K562 (cell line): ENCODE results near the gene ZNF195. TPM values are rescaled to one million over a fixed set of nuclear protein-coding genes. Genes with fewer than 3 reads are reported as not detected.

Source experiments
- CCNT2 ChIP-seq: IDR thresholded peaks from 2 replicates; pipeline ENCODE4 v1.6.1; 2011; ENCODE audit warnings: borderline replicate concordance, low read depth, mild to moderate bottlenecking, moderate library complexity, mixed read lengths, low read length; ENCODE audit not compliant: insufficient read length; ENCODE audit errors: extremely low read depth
- CTBP1 ChIP-seq: fragments of 450-650 bp; IDR thresholded peaks from 2 replicates; pipeline ENCODE4 v1.6.1; 2016; ENCODE audit warnings: borderline replicate concordance
- ELK3 ChIP-seq: fragments of 450-650 bp; formaldehyde crosslinking; IDR thresholded peaks from 2 replicates; pipeline ENCODE4 v1.4.0; 2020; ENCODE audit warnings: mild to moderate bottlenecking
- FOXK2 ChIP-seq, 2 experiments: fragments of 450-650 bp; IDR thresholded peaks in 1 of 2; conservative IDR thresholded peaks in 1 of 2; 2 replicates each; pipeline ENCODE4 v1.6.1; 2016; ENCODE audit warnings: low read depth in 2 of 2, mild to moderate bottlenecking in 1 of 2
- GATAD2A ChIP-seq: fragments of 450-650 bp; IDR thresholded peaks from 2 replicates; pipeline ENCODE4 v1.6.1; 2017
- HLTF ChIP-seq: fragments of 450-650 bp; IDR thresholded peaks from 2 replicates; pipeline ENCODE4 v1.6.1; 2016
- MBD2 ChIP-seq: sonication (generic); IDR thresholded peaks from 2 replicates; pipeline ENCODE4 v1.6.1; 2016; ENCODE audit warnings: low read depth, borderline replicate concordance
- MCM5 ChIP-seq: fragments of 450-650 bp; IDR thresholded peaks from 2 replicates; pipeline ENCODE4 v1.6.1; 2016; ENCODE audit warnings: low read depth
- NFYB ChIP-seq: IDR thresholded peaks from 2 replicates; pipeline ENCODE4 v1.6.1; 2011; ENCODE audit warnings: mild to moderate bottlenecking, moderate library complexity; ENCODE audit not compliant: insufficient read length; ENCODE audit errors: extremely low read depth
- RAD51 ChIP-seq: fragments of 450-650 bp; IDR thresholded peaks from 2 replicates; pipeline ENCODE4 v1.7.1; 2016; ENCODE audit warnings: low read depth, mild to moderate bottlenecking, borderline replicate concordance
- RNF2 ChIP-seq: sonication (generic); IDR thresholded peaks from 2 replicates; pipeline ENCODE4 v1.6.1; 2016
- SAP30 ChIP-seq: fragments of 200-600 bp; sonication (generic); IDR thresholded peaks from 2 replicates; pipeline ENCODE4 v1.6.1; 2012; ENCODE audit warnings: borderline replicate concordance, low read depth, mild to moderate bottlenecking, moderate library complexity, low read length, control low read depth, inconsistent platforms; ENCODE audit not compliant: insufficient read depth, poor library complexity, severe bottlenecking
- STAT5A ChIP-seq: IDR thresholded peaks from 2 replicates; pipeline ENCODE4 v1.6.1; 2012; ENCODE audit warnings: low read length, inconsistent platforms, borderline replicate concordance
- TCF15 ChIP-seq: fragments of 250-450 bp; sonication (Bioruptor Pico); IDR thresholded peaks from 2 replicates; pipeline ENCODE4 v1.8.0; 2022; ENCODE audit warnings: moderate library complexity, mild to moderate bottlenecking, inconsistent platforms
- TGIF2 ChIP-seq: sonication (generic); formaldehyde crosslinking; IDR thresholded peaks from 2 replicates; pipeline ENCODE4 v1.8.1; 2022; ENCODE audit warnings: mild to moderate bottlenecking, missing genetic modification reagents, moderate library complexity
- TRIM28 ChIP-seq: fragments of 450-650 bp; IDR thresholded peaks from 2 replicates; pipeline ENCODE4 v1.6.1; 2017
- UBTF ChIP-seq, 2 experiments: IDR thresholded peaks; 2 replicates each; pipeline ENCODE4 v1.6.1; 2012; ENCODE audit warnings: improper control_type of control experiment in 2 of 2, low read depth in 2 of 2, low read length in 2 of 2, borderline replicate concordance in 1 of 2
- ZBTB9 ChIP-seq: fragments of 450-650 bp; formaldehyde crosslinking; IDR thresholded peaks from 2 replicates; pipeline ENCODE4 v1.4.0; 2020; ENCODE audit warnings: mild to moderate bottlenecking, moderate library complexity
- ZNF133 ChIP-seq: fragments of 250-450 bp; sonication (Bioruptor Pico); IDR thresholded peaks from 2 replicates; pipeline ENCODE4 v1.4.0; 2020; ENCODE audit warnings: mild to moderate bottlenecking
- ZNF197 ChIP-seq: fragments of 200-800 bp; sonication (Bioruptor generic); IDR thresholded peaks from 2 replicates; pipeline ENCODE4 v1.6.1; 2016; ENCODE audit warnings: low read depth, missing genetic modification characterization, missing compliant biosample characterization
- ZNF431 ChIP-seq: sonication (generic); formaldehyde crosslinking; IDR thresholded peaks from 2 replicates; pipeline ENCODE4 v1.8.0; 2022; ENCODE audit warnings: mild to moderate bottlenecking, missing genetic modification reagents
- ZNF75A ChIP-seq: fragments of 450-650 bp; formaldehyde crosslinking; IDR thresholded peaks from 2 replicates; pipeline ENCODE4 v1.4.0; 2020; ENCODE audit warnings: mild to moderate bottlenecking
- polyA plus RNA-seq, 8 experiments: library from polyadenylated mRNA; depleted of rRNA in 4 of 8; stranded (reverse) in 5 of 8; unstranded in 3 of 8; fragments of >200 nt; fragmentation: Nextera tagmentation in 2 of 8; fragmentation: Illumina TruSeq in 1 of 8; extraction: Ambion mirVana in 2 of 8; extraction: Trizol in 1 of 8; gene quantifications; 2 replicates each; pipeline versions ENCODE4 v1.2.1 to v1.2.3, GENCODE V29; 2011 to 2014; ENCODE audit warnings: inconsistent platforms in 1 of 8, missing spikeins in 1 of 8
- total RNA-seq, 7 experiments: library from RNA; depleted of rRNA in 6 of 7; stranded (reverse); fragments of >200 nt in 6 of 7; fragmentation: Illumina TruSeq in 2 of 7; extraction: Trizol in 2 of 7; gene quantifications; 2 replicates each; pipeline versions ENCODE4 v1.2.1 to v1.2.3, GENCODE V29; 2011 to 2021; ENCODE audit warnings: low replicate concordance in 1 of 7

ZNF195 gene
- total and polyA plus RNA-seq, 9 of the 15 experiments (the other 6 are each of a cell fraction or from before 2014, with no cell fraction given) = 42.1 to 75.5 (median 60.4) TPM

GRCh38 chr11:3378426-3379423 is at the start of gene ZNF195 (continued):
- TF ChIP-seq TCF15 = no peak
- TF ChIP-seq ZBTB9 (CRISPR knock-in tag) = no peak; the same call in 1 of the 2 replicates
- TF ChIP-seq CTBP1 = peak; percentile 55; the same call in 1 of the 2 replicates
- no peak; a peak in 1 of 4 replicates for TF ChIP-seq UBTF (IDR thresholded peaks at IDR 0.05; ENCODE audit: borderline replicate concordance in 1 of 2, low read depth in 2 of 2, low read length in 2 of 2)
- TF ChIP-seq GATAD2A = no peak
- no peak for TF ChIP-seq ELK3 (CRISPR knock-in tag)
- peak; percentile 16 for TF ChIP-seq CCNT2
- peak; percentile 43 to 61; a peak in 2 of 4 replicates for TF ChIP-seq FOXK2 (conservative IDR thresholded peaks at IDR 0.05 in 1 of 2, IDR thresholded peaks at IDR 0.05 in 1 of 2; ENCODE audit: low read depth in 2 of 2)
- TF ChIP-seq TGIF2 (CRISPR knock-in tag) = peak; percentile 77
- no peak for TF ChIP-seq RNF2
- no peak for TF ChIP-seq STAT5A
- no peak for TF ChIP-seq ZNF431 (CRISPR knock-in tag)
- TF ChIP-seq MBD2 = peak; percentile 78; the same call in 1 of the 2 replicates
- TF ChIP-seq ZNF75A (CRISPR knock-in tag) = no peak
- no peak for TF ChIP-seq MCM5
- no peak for TF ChIP-seq ZNF197 (CRISPR knock-in tag)
- TF ChIP-seq SAP30 = no peak
- TF ChIP-seq RAD51 = no peak
- TF ChIP-seq TRIM28 = peak; percentile 37; the same call in 1 of the 2 replicates
- peak; percentile 91 for TF ChIP-seq NFYB
- no peak for TF ChIP-seq ZNF133
- no peak for TF ChIP-seq HLTF
